ENCODE data around the gene NRXN3.

The NRXN3 gene

DNA sequence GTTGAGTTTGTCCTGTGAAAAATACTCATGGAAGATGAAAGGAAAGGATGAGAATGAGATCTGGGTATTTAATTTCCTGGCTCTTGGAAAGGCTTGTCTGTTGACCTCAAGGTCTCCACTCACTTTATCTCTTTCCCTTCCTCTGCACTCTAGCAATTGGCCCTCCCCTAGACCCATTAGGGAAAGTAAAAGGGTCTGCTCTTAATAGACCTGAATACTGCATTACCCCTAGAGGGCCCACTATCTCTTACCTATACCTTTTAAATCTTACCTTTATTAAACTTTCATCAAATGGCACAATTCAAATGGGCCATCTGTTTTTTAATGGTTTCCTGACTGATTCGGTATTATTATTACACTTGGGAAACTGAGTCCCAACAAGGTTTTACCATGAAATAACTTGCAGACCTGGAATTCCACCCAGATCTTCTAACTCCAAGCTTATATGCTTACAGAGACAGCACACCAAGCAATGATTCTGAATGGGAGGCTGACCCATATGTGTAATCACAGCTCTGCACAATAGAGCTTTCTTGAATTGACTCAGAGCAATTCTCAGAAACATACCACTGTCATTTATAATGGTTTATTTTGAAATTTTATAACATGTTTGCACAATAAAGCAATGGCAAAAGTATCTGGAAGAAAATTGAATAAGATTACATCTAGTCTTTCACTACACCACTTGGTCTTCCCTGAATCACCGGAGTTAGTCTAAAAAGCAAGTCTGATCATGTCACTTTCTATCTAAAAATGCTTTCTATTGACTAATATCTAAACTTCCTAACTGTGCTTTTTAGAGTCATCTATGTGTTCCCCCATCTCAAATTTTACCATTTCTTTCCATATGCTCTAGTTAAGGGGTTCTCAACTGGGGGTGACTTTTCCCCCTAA is 618.5 kb downstream of the NRXN3 start:
- H3K36me3 ChIP-seq (ENCODE audit: insufficient read depth, low read length): no peaks in the 10 kb centered on the region
- H3K4me1 ChIP-seq (ENCODE audit: insufficient read depth, low read length): peaks cover 6% of the 10 kb centered on the region
- H3K4me3 ChIP-seq (ENCODE audit: low read depth in 1 of 2, low read length in 2 of 2): no peak overlapping the region
- no peak overlapping the region for H3K9ac ChIP-seq (ENCODE audit: low read length)
- H3K27me3 ChIP-seq (ENCODE audit: control insufficient read depth in 1 of 2, insufficient read depth in 2 of 2, low read length in 2 of 2): no peaks in the 10 kb centered on the region
- H3K9me3 ChIP-seq (ENCODE audit: low read length): no peaks in the 10 kb centered on the region
- no peak overlapping the region for H3K27ac ChIP-seq (ENCODE audit: low read depth, low read length)

GRCh38 chr14:78790271-78790670 is 620.1 kb downstream of the NRXN3 start:
- H3K4me1 ChIP-seq (ENCODE audit: insufficient read depth, low read length): peaks cover 5% of the 10 kb centered on the region
- H3K27ac ChIP-seq (ENCODE audit: low read depth, low read length): no peak overlapping the region
- H3K36me3 ChIP-seq (ENCODE audit: insufficient read depth, low read length): no peaks in the 10 kb centered on the region
- no peaks in the 10 kb centered on the region for H3K27me3 ChIP-seq (ENCODE audit: control insufficient read depth in 1 of 2, insufficient read depth in 2 of 2, low read length in 2 of 2)
- H3K9ac ChIP-seq (ENCODE audit: low read length): no peak overlapping the region
- H3K4me3 ChIP-seq (ENCODE audit: low read depth in 1 of 2, low read length in 2 of 2): no peak overlapping the region
- no peaks in the 10 kb centered on the region for H3K9me3 ChIP-seq (ENCODE audit: low read length)

GRCh38 chr14:78798757-78799156 is 628.6 kb downstream of the NRXN3 start:
- H3K9ac ChIP-seq (ENCODE audit: low read length): no peak overlapping the region
- no peak overlapping the region for H3K4me3 ChIP-seq (ENCODE audit: low read depth in 1 of 2, low read length in 2 of 2)
- H3K27ac ChIP-seq (ENCODE audit: low read depth, low read length): no peak overlapping the region
- no peaks in the 10 kb centered on the region for H3K27me3 ChIP-seq (ENCODE audit: control insufficient read depth in 1 of 2, insufficient read depth in 2 of 2, low read length in 2 of 2)
- H3K36me3 ChIP-seq (ENCODE audit: insufficient read depth, low read length): no peaks in the 10 kb centered on the region
- no peaks in the 10 kb centered on the region for H3K4me1 ChIP-seq (ENCODE audit: insufficient read depth, low read length)
- no peaks in the 10 kb centered on the region for H3K9me3 ChIP-seq (ENCODE audit: low read length)

GRCh38 chr14:78805570-78805969 is 635.4 kb downstream of the NRXN3 start:
- Histone ChIP-seq H3K9me3 (ENCODE audit: low read length) (no peaks in the 10 kb centered on the region), H3K27ac (ENCODE audit: low read depth, low read length) (no peak overlapping the region), H3K4me1 (ENCODE audit: insufficient read depth, low read length) (no peaks in the 10 kb centered on the region), H3K9ac (ENCODE audit: low read length) (no peak overlapping the region), H3K36me3 (ENCODE audit: insufficient read depth, low read length) (no peaks in the 10 kb centered on the region), H3K27me3 (ENCODE audit: control insufficient read depth in 1 of 2, insufficient read depth in 2 of 2, low read length in 2 of 2) (no peaks in the 10 kb centered on the region), H3K4me3 (ENCODE audit: low read depth in 1 of 2, low read length in 2 of 2) (no peak overlapping the region)

GRCh38 chr14:78823035-78823434 is 652.9 kb downstream of the NRXN3 start:
- Histone ChIP-seq H3K36me3 (ENCODE audit: insufficient read depth, low read length) (no peaks in the 10 kb centered on the region), H3K9me3 (ENCODE audit: low read length) (no peaks in the 10 kb centered on the region), H3K9ac (ENCODE audit: low read length) (no peak overlapping the region), H3K4me3 (ENCODE audit: low read depth in 1 of 2, low read length in 2 of 2) (no peak overlapping the region), H3K4me1 (ENCODE audit: insufficient read depth, low read length) (no peaks in the 10 kb centered on the region), H3K27me3 (ENCODE audit: control insufficient read depth in 1 of 2, insufficient read depth in 2 of 2, low read length in 2 of 2) (no peaks in the 10 kb centered on the region), H3K27ac (ENCODE audit: low read depth, low read length) (no peak overlapping the region)

- Histone ChIP-seq H3K4me3 (ENCODE audit: low read depth in 1 of 2, low read length in 2 of 2) (no peak overlapping the region), H3K9ac (ENCODE audit: low read length) (no peak overlapping the region), H3K27me3 (ENCODE audit: control insufficient read depth in 1 of 2, insufficient read depth in 2 of 2, low read length in 2 of 2) (no peaks in the 10 kb centered on the region), H3K36me3 (ENCODE audit: insufficient read depth, low read length) (no peaks in the 10 kb centered on the region), H3K9me3 (ENCODE audit: low read length) (no peaks in the 10 kb centered on the region), H3K27ac (ENCODE audit: low read depth, low read length) (no peak overlapping the region), H3K4me1 (ENCODE audit: insufficient read depth, low read length) (no peaks in the 10 kb centered on the region)
Measured at GRCh38 chr14:78823516-78823915, 653.3 kb downstream of the NRXN3 start.

DNA sequence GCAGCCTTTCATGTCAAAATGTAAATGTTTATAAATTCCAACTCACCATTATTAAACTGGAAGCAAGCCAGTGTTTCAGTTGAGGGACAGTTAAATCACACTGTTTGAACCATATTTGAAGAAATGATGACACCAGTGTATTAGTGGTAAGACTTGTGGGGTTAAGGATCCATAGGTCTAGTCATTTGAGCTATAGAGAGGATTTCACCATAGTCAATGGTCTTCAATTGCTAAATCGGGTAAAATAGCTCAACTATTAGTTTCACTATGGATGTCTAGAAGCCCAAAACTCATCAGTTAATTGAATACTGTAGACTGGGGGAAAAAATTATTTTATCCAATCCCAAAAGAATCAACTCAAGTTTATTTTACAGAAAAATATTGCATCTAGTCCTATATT is 659.1 kb downstream of the NRXN3 start:
- no peak overlapping the region for H3K9ac ChIP-seq (ENCODE audit: low read length)
- H3K36me3 ChIP-seq (ENCODE audit: insufficient read depth, low read length): no peaks in the 10 kb centered on the region
- H3K4me1 ChIP-seq (ENCODE audit: insufficient read depth, low read length): no peaks in the 10 kb centered on the region
- H3K27me3 ChIP-seq (ENCODE audit: control insufficient read depth in 1 of 2, insufficient read depth in 2 of 2, low read length in 2 of 2): no peaks in the 10 kb centered on the region
- H3K4me3 ChIP-seq (ENCODE audit: low read depth in 1 of 2, low read length in 2 of 2): no peak overlapping the region
- H3K9me3 ChIP-seq (ENCODE audit: low read length): no peaks in the 10 kb centered on the region
- no peak overlapping the region for H3K27ac ChIP-seq (ENCODE audit: low read depth, low read length)

DNA sequence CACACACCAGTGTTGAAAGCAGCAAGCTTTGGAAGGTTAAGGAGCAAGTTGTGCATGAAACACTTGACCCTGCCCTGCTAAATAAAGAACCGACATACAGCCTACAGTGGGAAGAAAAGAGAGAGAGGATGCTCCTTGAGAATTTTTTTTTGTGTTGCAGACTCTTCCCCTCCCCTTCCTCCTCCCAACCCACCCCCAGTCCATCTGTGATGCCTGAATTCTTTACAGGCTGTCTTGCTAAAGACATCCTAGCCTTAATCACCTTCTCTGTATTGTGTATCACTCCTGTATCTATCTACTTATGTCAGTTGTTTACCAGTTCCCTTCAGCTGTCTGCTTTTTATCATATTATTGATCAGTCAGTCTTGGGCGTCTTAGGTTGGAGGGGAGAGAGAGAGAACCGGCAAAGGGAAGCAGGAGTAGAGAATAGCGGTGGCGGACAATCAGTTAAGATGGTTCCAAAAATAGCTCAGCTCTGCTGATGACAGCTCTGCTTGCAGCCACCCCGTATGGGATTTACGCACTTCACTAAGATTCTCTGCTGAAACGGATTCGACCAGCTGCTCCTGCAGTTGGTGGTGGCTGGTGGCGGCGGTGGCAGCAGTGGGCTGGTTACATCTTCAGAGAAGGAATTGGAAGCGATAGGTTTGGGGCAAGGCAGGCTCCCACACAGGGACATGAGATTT is 664.7 kb downstream of the NRXN3 start:
- no peaks in the 10 kb centered on the region for H3K4me1 ChIP-seq (ENCODE audit: insufficient read depth, low read length)
- no peaks in the 10 kb centered on the region for H3K36me3 ChIP-seq (ENCODE audit: insufficient read depth, low read length)
- H3K9ac ChIP-seq (ENCODE audit: low read length): no peak overlapping the region
- no peak overlapping the region for H3K27ac ChIP-seq (ENCODE audit: low read depth, low read length)
- no peak overlapping the region for H3K4me3 ChIP-seq (ENCODE audit: low read depth in 1 of 2, low read length in 2 of 2)
- no peaks in the 10 kb centered on the region for H3K9me3 ChIP-seq (ENCODE audit: low read length)
- H3K27me3 ChIP-seq (ENCODE audit: control insufficient read depth in 1 of 2, insufficient read depth in 2 of 2, low read length in 2 of 2): no peaks in the 10 kb centered on the region

DNA sequence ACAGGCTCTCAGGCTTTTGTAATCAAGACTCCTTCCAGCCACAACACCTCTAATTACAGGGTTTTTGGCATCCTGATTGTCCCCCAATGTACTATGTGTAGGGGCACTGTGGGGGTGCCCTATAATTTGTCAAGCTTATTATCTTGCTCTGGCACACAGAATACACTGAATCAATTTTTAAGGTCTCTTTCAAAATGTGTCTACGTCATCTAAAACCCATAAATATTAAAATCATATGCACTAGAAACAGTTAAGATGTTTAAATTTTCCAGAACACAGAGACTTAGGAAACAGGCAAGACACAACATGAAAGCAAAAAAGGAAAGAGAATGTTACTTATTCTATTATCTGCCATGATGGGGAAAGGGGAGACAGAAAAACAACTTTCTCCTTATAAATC is 665.7 kb downstream of the NRXN3 start:
- Histone ChIP-seq H3K4me1 (ENCODE audit: insufficient read depth, low read length) (no peaks in the 10 kb centered on the region), H3K27me3 (ENCODE audit: control insufficient read depth in 1 of 2, insufficient read depth in 2 of 2, low read length in 2 of 2) (no peaks in the 10 kb centered on the region), H3K4me3 (ENCODE audit: low read depth in 1 of 2, low read length in 2 of 2) (no peak overlapping the region), H3K9me3 (ENCODE audit: low read length) (no peaks in the 10 kb centered on the region), H3K27ac (ENCODE audit: low read depth, low read length) (no peak overlapping the region), H3K36me3 (ENCODE audit: insufficient read depth, low read length) (no peaks in the 10 kb centered on the region), H3K9ac (ENCODE audit: low read length) (no peak overlapping the region)

DNA sequence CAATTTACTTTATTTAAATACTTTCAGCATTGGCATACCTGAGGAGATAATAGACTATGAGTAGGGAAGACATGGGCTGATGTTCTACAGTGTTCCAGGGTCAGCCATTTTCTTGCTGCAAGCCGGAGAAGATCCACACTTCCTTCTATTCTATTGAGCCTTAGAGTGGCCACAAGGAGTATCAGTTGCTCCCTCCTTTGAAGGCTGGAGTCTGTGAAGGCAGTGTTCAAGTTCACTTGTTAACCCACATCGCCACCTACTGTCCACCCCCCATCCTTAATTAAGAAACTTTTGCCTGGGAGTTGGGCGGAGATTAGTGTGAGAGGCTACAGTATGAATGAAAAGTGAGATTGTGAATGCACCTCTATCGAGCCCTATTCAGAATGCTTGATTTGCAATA is 666.6 kb downstream of the NRXN3 start:
- Histone ChIP-seq H3K4me3 (ENCODE audit: low read depth in 1 of 2, low read length in 2 of 2) (no peak overlapping the region), H3K4me1 (ENCODE audit: insufficient read depth, low read length) (no peaks in the 10 kb centered on the region), H3K36me3 (ENCODE audit: insufficient read depth, low read length) (no peaks in the 10 kb centered on the region), H3K9ac (ENCODE audit: low read length) (no peak overlapping the region), H3K9me3 (ENCODE audit: low read length) (no peaks in the 10 kb centered on the region), H3K27ac (ENCODE audit: low read depth, low read length) (no peak overlapping the region), H3K27me3 (ENCODE audit: control insufficient read depth in 1 of 2, insufficient read depth in 2 of 2, low read length in 2 of 2) (no peaks in the 10 kb centered on the region)

DNA sequence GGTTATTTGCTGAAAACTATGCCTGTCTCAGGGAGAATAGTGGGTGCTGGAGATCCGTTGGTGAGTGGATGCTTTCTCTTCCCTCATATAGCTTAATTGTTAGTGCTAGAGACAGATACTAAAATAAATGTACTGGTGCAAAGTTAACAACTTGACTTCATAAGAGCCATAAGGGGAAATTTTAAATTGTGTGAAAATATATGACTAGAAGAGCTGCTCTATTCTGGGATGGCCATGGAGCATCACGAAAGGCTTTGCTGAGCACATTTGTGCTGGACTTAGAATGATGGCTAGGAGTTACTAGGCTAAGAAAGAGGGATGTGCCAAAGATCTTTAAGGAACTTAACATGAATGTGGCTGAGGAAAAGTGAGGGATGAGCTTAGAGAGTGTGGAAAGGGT is 668.8 kb downstream of the NRXN3 start:
- Histone ChIP-seq H3K4me1 (ENCODE audit: insufficient read depth, low read length) (no peaks in the 10 kb centered on the region), H3K27me3 (ENCODE audit: control insufficient read depth in 1 of 2, insufficient read depth in 2 of 2, low read length in 2 of 2) (no peaks in the 10 kb centered on the region), H3K9ac (ENCODE audit: low read length) (no peak overlapping the region), H3K27ac (ENCODE audit: low read depth, low read length) (no peak overlapping the region), H3K36me3 (ENCODE audit: insufficient read depth, low read length) (no peaks in the 10 kb centered on the region), H3K4me3 (ENCODE audit: low read depth in 1 of 2, low read length in 2 of 2) (no peak overlapping the region), H3K9me3 (ENCODE audit: low read length) (no peaks in the 10 kb centered on the region)

- H3K4me3 ChIP-seq (ENCODE audit: low read depth in 1 of 2, low read length in 2 of 2): no peak overlapping the region
- H3K27me3 ChIP-seq (ENCODE audit: control insufficient read depth in 1 of 2, insufficient read depth in 2 of 2, low read length in 2 of 2): no peaks in the 10 kb centered on the region
- H3K4me1 ChIP-seq (ENCODE audit: insufficient read depth, low read length): no peaks in the 10 kb centered on the region
- no peaks in the 10 kb centered on the region for H3K36me3 ChIP-seq (ENCODE audit: insufficient read depth, low read length)
- no peak overlapping the region for H3K9ac ChIP-seq (ENCODE audit: low read length)
- H3K9me3 ChIP-seq (ENCODE audit: low read length): no peaks in the 10 kb centered on the region
- H3K27ac ChIP-seq (ENCODE audit: low read depth, low read length): no peak overlapping the region
Measured at GRCh38 chr14:78840898-78841297, 670.7 kb downstream of the NRXN3 start.

Data from muscle layer of colon (tissue), 2 donors.